ENCODE data around the gene MNAT1. TPM values are rescaled to one million over a fixed set of nuclear protein-coding genes. Genes with fewer than 3 reads are reported as not detected.
"Not testable (repeated sequence)": the region's sequence is repeated elsewhere in the genome, so short reads cannot be mapped to it uniquely, and the experiment has no call there.

Gene MNAT1
- total RNA-seq, 1 donor from 2014 or later = 90.4 TPM

- DNase-seq = no peak
These were observed 4.4 kb downstream of the MNAT1 start for GRCh38 chr14:60738843-60739508.

GRCh38 chr14:60744566-60744965, 10.0 kb downstream of the MNAT1 start:
- DNase-seq = no peak

GRCh38 chr14:60753264-60754119, 18.9 kb downstream of the MNAT1 start:
- no peak for DNase-seq

- DNase-seq = peak; percentile 45
These were observed 22.3 kb downstream of the MNAT1 start for GRCh38 chr14:60756847-60757246.

- no peak for DNase-seq
These were observed 23.0 kb downstream of the MNAT1 start for GRCh38 chr14:60757567-60758002.

GRCh38 chr14:60758885-60759284, 24.3 kb downstream of the MNAT1 start:
- DNase-seq = peak; percentile 82

- no peak for DNase-seq
These were observed 25.6 kb downstream of the MNAT1 start for GRCh38 chr14:60760209-60760608.

GRCh38 chr14:60760644-60761364, 26.2 kb downstream of the MNAT1 start:
- DNase-seq = no peak

GRCh38 chr14:60768602-60769001, 34.0 kb downstream of the MNAT1 start:
- DNase-seq = no peak

- no peak for DNase-seq
These were observed 36.6 kb downstream of the MNAT1 start for GRCh38 chr14:60771117-60771516.

GRCh38 chr14:60773558-60773957, 39.0 kb downstream of the MNAT1 start:
- no peak for DNase-seq

- no peak for DNase-seq
These were observed 40.7 kb downstream of the MNAT1 start for GRCh38 chr14:60775296-60775695.

- DNase-seq = no peak
These were observed 43.5 kb downstream of the MNAT1 start for GRCh38 chr14:60777856-60778578.

GRCh38 chr14:60779745-60780514, 45.4 kb downstream of the MNAT1 start:
- DNase-seq = not testable (repeated sequence)

GRCh38 chr14:60780558-60780957, 46.0 kb downstream of the MNAT1 start:
- DNase-seq = not testable (repeated sequence)

- DNase-seq = no peak
These were observed 52.3 kb downstream of the MNAT1 start for GRCh38 chr14:60786905-60787304.

GRCh38 chr14:60789656-60790055, 55.1 kb downstream of the MNAT1 start:
- no peak for DNase-seq

GRCh38 chr14:60790850-60791249, 56.3 kb downstream of the MNAT1 start:
- DNase-seq = no peak

GRCh38 chr14:60796434-60796833, 61.9 kb downstream of the MNAT1 start:
- DNase-seq = no peak

GRCh38 chr14:60800409-60800808, 65.8 kb downstream of the MNAT1 start:
- no peak for DNase-seq

- DNase-seq = no peak
These were observed 69.3 kb downstream of the MNAT1 start for GRCh38 chr14:60803871-60804270.

Measured in tongue (tissue), 2 donors.